ENCODE measurements around the gene FOSB. TPM values are rescaled to one million over a fixed set of nuclear protein-coding genes. Genes with fewer than 3 reads are reported as not detected.
"Not testable (repeated sequence)": the region's sequence is repeated elsewhere in the genome, so short reads cannot be mapped to it uniquely, and the experiment has no call there.

The FOSB gene
- total RNA-seq, 1 experiment from 2014 or later, result 2.3 TPM

DNA sequence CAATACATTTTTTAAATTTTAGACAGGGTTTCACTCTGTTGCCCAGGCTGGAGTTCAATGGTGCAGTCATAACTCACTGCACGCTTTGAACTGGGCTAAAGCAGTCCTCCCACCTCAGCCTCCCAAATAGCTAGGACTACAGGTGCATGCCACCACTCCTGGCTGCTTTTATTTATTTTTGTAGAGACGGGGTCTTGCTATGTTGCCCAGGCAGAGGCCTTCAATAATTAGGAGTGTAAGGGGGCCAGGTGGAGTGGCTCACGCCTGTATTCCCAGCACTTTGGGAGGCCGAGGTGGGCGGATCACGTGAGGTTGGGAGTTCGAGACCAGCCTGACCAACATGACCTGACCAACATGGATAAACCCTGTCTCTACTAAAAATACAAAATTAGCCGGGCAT lies 35.3 kb upstream of the FOSB start:
- H3K27ac Mint-ChIP-seq; H3K36me3 Mint-ChIP-seq; H3K27me3 Mint-ChIP-seq (ENCODE audit: low read depth); ATAC-seq; DNase-seq (ENCODE audit: low spot score); H3K9me3 Mint-ChIP-seq; H3K4me1 Mint-ChIP-seq; POLR2A ChIA-PET; H3K4me3 Mint-ChIP-seq: not testable (repeated sequence)
- CTCF ChIA-PET, result interaction anchor here (1.6 to 3.1 kb wide), 3 partner anchors 28 to 53 kb away, joined by 3 to 22 read pairs (median 14); partner anchors contain the start of gene PPP1R13L
- peak; percentile 71; the same call in 1 of the 2 replicates for TF ChIP-seq ZNF121 (CRISPR knock-in tag; IDR thresholded peaks at IDR 0.05)

DNA sequence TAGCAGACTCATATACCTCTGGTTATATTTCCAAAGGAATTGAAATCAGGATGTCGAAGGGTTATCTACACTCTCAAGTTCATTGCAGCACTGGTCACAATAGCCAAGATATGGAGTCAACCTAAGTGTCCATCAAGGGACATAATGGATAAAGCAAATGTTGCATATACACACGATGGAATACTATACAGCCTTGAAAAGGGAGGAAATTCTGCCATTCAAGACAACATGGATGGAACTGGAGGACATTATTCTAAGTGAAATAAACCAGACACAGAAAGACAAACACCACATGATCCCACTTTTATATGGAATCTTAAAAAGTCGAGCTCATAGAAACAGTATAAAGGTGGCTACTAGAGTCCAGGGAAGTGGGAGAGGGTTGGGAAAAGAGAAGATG lies 30.5 kb upstream of the FOSB start:
- peaks cover 12% of the 10 kb centered on the region for H3K4me1 Mint-ChIP-seq
- no peaks in the 10 kb centered on the region for H3K36me3 Mint-ChIP-seq
- H3K27me3 Mint-ChIP-seq (ENCODE audit: low read depth), result peaks cover 13% of the 10 kb centered on the region
- H3K4me3 Mint-ChIP-seq, result no peak overlapping the region
- ATAC-seq, result no peak
- DNase-seq (ENCODE audit: low spot score), result no peak
- CTCF ChIA-PET, result interaction anchor here (2.5 to 8.1 kb wide), 2 partner anchors 42 to 48 kb away, joined by 16 to 125 read pairs; no protein-coding TSS in a partner anchor
- peaks cover 3% of the 10 kb centered on the region for H3K9me3 Mint-ChIP-seq
- H3K27ac Mint-ChIP-seq, result no peak overlapping the region
- POLR2A ChIA-PET, result interaction anchor here (0.6 kb wide), 1 partner anchor 522 kb away, joined by 6 read pairs; no protein-coding TSS in a partner anchor
- TF ChIP-seq, protein P1, sequence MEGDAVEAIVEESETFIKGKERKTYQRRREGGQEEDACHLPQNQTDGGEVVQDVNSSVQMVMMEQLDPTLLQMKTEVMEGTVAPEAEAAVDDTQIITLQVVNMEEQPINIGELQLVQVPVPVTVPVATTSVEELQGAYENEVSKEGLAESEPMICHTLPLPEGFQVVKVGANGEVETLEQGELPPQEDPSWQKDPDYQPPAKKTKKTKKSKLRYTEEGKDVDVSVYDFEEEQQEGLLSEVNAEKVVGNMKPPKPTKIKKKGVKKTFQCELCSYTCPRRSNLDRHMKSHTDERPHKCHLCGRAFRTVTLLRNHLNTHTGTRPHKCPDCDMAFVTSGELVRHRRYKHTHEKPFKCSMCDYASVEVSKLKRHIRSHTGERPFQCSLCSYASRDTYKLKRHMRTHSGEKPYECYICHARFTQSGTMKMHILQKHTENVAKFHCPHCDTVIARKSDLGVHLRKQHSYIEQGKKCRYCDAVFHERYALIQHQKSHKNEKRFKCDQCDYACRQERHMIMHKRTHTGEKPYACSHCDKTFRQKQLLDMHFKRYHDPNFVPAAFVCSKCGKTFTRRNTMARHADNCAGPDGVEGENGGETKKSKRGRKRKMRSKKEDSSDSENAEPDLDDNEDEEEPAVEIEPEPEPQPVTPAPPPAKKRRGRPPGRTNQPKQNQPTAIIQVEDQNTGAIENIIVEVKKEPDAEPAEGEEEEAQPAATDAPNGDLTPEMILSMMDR (IDR thresholded peaks at IDR 0.05), result no peak
- TF ChIP-seq, protein P2, sequence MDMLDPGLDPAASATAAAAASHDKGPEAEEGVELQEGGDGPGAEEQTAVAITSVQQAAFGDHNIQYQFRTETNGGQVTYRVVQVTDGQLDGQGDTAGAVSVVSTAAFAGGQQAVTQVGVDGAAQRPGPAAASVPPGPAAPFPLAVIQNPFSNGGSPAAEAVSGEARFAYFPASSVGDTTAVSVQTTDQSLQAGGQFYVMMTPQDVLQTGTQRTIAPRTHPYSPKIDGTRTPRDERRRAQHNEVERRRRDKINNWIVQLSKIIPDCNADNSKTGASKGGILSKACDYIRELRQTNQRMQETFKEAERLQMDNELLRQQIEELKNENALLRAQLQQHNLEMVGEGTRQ (CRISPR knock-in tag; IDR thresholded peaks at IDR 0.05), result no peak
- TF ChIP-seq ATF1 (CRISPR knock-in tag; IDR thresholded peaks at IDR 0.05), result no peak
- no peak for TF ChIP-seq NR2C2 (CRISPR knock-in tag; IDR thresholded peaks at IDR 0.05)
- TF ChIP-seq, protein P3, sequence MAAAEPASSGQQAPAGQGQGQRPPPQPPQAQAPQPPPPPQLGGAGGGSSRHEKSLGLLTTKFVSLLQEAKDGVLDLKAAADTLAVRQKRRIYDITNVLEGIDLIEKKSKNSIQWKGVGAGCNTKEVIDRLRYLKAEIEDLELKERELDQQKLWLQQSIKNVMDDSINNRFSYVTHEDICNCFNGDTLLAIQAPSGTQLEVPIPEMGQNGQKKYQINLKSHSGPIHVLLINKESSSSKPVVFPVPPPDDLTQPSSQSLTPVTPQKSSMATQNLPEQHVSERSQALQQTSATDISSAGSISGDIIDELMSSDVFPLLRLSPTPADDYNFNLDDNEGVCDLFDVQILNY (CRISPR knock-in tag; IDR thresholded peaks at IDR 0.05), result no peak
- no peak for TF ChIP-seq ZNF416 (CRISPR knock-in tag; IDR thresholded peaks at IDR 0.05)
- no peak for TF ChIP-seq ESRRA (CRISPR knock-in tag; IDR thresholded peaks at IDR 0.05; ENCODE audit: borderline replicate concordance)
- no peak; the same call in 1 of the 2 replicates for TF ChIP-seq GTF2I (CRISPR knock-in tag; conservative IDR thresholded peaks at IDR 0.05)
- no peak for TF ChIP-seq NFATC4 (CRISPR knock-in tag; IDR thresholded peaks at IDR 0.05)
- TF ChIP-seq, protein P4, sequence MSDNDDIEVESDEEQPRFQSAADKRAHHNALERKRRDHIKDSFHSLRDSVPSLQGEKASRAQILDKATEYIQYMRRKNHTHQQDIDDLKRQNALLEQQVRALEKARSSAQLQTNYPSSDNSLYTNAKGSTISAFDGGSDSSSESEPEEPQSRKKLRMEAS (CRISPR knock-in tag; IDR thresholded peaks at IDR 0.05), result no peak
- no peak for TF ChIP-seq KAT7 (CRISPR knock-in tag; IDR thresholded peaks at IDR 0.05; ENCODE audit: borderline replicate concordance)
- no peak for TF ChIP-seq FOXK1 (CRISPR knock-in tag; IDR thresholded peaks at IDR 0.05)
- TF ChIP-seq NFE2L1 (CRISPR knock-in tag; IDR thresholded peaks at IDR 0.05), result no peak
- TF ChIP-seq, protein P5, sequence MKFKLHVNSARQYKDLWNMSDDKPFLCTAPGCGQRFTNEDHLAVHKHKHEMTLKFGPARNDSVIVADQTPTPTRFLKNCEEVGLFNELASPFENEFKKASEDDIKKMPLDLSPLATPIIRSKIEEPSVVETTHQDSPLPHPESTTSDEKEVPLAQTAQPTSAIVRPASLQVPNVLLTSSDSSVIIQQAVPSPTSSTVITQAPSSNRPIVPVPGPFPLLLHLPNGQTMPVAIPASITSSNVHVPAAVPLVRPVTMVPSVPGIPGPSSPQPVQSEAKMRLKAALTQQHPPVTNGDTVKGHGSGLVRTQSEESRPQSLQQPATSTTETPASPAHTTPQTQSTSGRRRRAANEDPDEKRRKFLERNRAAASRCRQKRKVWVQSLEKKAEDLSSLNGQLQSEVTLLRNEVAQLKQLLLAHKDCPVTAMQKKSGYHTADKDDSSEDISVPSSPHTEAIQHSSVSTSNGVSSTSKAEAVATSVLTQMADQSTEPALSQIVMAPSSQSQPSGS (CRISPR knock-in tag; IDR thresholded peaks at IDR 0.05; ENCODE audit: borderline replicate concordance, low read depth), result no peak
- no peak for TF ChIP-seq RORB (CRISPR knock-in tag; IDR thresholded peaks at IDR 0.05)

DNA sequence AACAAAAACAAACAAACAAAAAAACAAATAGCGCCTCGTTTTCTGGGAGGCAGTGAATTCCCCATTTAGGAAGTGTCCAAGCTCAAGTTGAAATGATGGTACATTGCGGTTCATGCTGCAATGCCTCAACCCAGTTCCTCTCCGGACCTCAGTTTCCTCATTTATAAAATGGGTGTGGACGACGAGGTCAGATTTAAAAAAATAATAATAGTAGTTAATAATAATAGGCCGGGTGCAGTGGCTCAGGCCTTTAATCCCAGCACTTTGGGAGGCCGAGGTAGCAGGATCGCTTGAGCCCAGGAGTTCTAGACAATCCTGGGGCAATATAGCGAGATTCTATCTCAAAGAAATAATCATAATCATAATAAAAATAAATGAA lies 28.6 kb upstream of the FOSB start:
- H3K36me3 Mint-ChIP-seq, result no peaks in the 10 kb centered on the region
- peaks cover 22% of the 10 kb centered on the region for H3K4me1 Mint-ChIP-seq
- ATAC-seq (no peak), DNase-seq (ENCODE audit: low spot score) (no peak)
- H3K27me3 Mint-ChIP-seq (ENCODE audit: low read depth), result peaks cover 22% of the 10 kb centered on the region
- peak overlapping the region; percentile 35 for H3K4me3 Mint-ChIP-seq
- no peak overlapping the region for H3K27ac Mint-ChIP-seq
- peaks cover 3% of the 10 kb centered on the region for H3K9me3 Mint-ChIP-seq
- POLR2A ChIA-PET, result interaction anchor here (0.7 to 2.9 kb wide), 7 partner anchors 11 to 168 kb away, joined by 3 to 28 read pairs (median 4); no protein-coding TSS in a partner anchor
- CTCF ChIA-PET, result interaction anchor here (0.5 to 8.1 kb wide), 71 partner anchors 9 to 348 kb away, joined by 3 to 325 read pairs (median 5); partner anchors contain the start of genes FBXO46, FOSB, PPM1N and PPP1R13L
- TF ChIP-seq ZNF396 (CRISPR knock-in tag; IDR thresholded peaks at IDR 0.05; ENCODE audit: borderline replicate concordance) (no peak), GABPB1 (CRISPR knock-in tag; IDR thresholded peaks at IDR 0.05) (no peak)
- TF ChIP-seq, protein P4 (CRISPR knock-in tag; IDR thresholded peaks at IDR 0.05), result no peak
- TF ChIP-seq, protein P6, sequence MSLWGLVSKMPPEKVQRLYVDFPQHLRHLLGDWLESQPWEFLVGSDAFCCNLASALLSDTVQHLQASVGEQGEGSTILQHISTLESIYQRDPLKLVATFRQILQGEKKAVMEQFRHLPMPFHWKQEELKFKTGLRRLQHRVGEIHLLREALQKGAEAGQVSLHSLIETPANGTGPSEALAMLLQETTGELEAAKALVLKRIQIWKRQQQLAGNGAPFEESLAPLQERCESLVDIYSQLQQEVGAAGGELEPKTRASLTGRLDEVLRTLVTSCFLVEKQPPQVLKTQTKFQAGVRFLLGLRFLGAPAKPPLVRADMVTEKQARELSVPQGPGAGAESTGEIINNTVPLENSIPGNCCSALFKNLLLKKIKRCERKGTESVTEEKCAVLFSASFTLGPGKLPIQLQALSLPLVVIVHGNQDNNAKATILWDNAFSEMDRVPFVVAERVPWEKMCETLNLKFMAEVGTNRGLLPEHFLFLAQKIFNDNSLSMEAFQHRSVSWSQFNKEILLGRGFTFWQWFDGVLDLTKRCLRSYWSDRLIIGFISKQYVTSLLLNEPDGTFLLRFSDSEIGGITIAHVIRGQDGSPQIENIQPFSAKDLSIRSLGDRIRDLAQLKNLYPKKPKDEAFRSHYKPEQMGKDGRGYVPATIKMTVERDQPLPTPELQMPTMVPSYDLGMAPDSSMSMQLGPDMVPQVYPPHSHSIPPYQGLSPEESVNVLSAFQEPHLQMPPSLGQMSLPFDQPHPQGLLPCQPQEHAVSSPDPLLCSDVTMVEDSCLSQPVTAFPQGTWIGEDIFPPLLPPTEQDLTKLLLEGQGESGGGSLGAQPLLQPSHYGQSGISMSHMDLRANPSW (CRISPR knock-in tag; conservative IDR thresholded peaks at IDR 0.05; ENCODE audit: low read depth), result no peak
- TF ChIP-seq, protein P7, sequence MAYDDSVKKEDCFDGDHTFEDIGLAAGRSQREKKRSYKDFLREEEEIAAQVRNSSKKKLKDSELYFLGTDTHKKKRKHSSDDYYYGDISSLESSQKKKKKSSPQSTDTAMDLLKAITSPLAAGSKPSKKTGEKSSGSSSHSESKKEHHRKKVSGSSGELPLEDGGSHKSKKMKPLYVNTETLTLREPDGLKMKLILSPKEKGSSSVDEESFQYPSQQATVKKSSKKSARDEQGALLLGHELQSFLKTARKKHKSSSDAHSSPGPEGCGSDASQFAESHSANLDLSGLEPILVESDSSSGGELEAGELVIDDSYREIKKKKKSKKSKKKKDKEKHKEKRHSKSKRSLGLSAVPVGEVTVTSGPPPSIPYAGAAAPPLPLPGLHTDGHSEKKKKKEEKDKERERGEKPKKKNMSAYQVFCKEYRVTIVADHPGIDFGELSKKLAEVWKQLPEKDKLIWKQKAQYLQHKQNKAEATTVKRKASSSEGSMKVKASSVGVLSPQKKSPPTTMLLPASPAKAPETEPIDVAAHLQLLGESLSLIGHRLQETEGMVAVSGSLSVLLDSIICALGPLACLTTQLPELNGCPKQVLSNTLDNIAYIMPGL (CRISPR knock-in tag; IDR thresholded peaks at IDR 0.05), result no peak
